EL (cell line): Measurements from ENCODE around the gene RFX3.
"Not testable (repeated sequence)": the region's sequence is repeated elsewhere in the genome, so short reads cannot be mapped to it uniquely, and the experiment has no call there.

ENCODE experiments used
- DNase-seq: peaks from one replicate; pipeline ENCODE4 v3.0.0-alpha.2; 2016

Gene RFX3

GRCh38 chr9:3342159-3342777 lies 183.5 kb downstream of the RFX3 start:
- no peak for DNase-seq

GRCh38 chr9:3337515-3338225 lies 188.1 kb downstream of the RFX3 start:
- peak; percentile 46 for DNase-seq

- DNase-seq, result no peak
Observed at GRCh38 chr9:3336951-3337350, 188.8 kb downstream of the RFX3 start.

DNA sequence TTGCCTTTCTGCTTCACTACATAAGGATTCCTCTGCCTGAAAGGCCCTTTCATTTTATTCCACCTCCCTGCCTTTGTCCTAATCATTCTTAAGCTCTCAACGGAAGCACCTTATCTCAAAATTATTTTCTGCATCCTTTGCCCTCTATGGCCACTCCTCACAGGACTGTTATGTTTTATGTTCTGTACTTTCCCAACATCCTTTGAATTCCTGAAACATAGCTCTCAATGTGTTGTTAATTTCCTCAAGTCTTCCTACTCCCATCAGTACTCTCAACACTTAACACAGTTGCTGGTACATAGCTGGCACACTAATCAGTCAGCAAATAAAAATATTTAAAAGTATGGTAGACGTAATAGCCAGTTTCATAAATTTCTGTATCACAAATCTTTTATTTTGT lies 193.0 kb downstream of the RFX3 start:
- no peak for DNase-seq

GRCh38 chr9:3331801-3332200 lies 194.0 kb downstream of the RFX3 start:
- DNase-seq, result no peak

GRCh38 chr9:3330792-3331420 lies 194.9 kb downstream of the RFX3 start:
- peak; percentile 63 for DNase-seq

- DNase-seq, result peak; percentile 53
Observed at GRCh38 chr9:3329361-3329760, 196.4 kb downstream of the RFX3 start.

DNA sequence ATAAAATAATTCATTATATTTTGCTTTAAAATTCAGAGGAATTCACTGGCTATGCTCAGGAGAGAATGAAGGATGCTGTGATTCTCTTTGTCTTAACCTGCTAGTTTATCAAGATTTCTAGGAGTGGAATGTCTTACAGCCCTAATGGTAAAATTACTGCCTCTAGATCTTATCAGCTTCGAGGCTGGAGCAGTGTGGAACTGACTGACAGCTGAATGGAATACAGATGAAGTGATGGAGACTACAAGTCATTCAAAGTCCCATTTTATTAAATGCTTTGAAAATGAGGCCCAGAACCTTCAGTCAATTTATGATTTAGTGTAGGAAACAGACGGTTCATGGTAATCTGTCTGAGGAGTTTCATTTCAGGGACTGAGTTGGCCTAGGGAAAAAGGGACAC lies 202.1 kb downstream of the RFX3 start:
- no peak for DNase-seq

- DNase-seq, result no peak
Observed at GRCh38 chr9:3321186-3321585, 204.6 kb downstream of the RFX3 start.

DNA sequence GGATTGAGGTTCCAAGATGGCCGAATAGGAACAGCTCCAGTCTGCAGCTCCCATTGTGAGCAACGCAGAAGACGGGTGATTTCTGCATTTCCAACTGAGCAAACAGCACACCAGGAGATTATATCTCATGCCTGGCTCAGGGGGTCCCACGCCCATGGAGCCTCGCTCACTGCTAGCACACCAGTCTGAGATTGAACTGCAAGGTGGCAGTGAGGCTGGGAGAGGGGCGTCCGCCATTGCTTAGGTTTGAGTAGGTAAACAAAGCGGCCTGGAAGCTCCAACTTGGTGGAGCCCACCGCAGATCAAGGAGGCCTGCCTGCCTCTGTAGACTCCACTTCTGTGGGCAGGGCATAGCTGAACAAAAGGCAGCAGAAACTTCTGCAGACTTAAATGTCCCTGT lies 213.2 kb downstream of the RFX3 start:
- not testable (repeated sequence) for DNase-seq

DNA sequence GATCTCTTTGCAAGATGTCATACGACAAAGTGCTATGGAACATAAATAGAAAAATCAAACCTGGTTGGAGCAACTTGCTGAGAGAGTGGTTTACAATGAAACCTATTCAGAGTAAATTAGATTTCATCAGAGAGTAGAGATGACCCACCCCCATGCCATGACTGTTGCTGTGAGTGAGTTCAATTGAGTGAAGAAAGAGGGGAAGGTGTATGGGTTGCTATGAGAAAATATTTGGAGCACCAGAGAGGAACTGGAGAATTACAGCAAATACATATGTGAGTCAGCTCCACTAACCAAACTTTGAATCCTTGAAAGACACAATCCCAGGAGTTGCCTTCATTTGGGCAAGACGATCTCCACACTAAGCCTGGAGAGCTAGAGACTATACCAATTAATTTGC lies 217.2 kb downstream of the RFX3 start:
- no peak for DNase-seq

DNA sequence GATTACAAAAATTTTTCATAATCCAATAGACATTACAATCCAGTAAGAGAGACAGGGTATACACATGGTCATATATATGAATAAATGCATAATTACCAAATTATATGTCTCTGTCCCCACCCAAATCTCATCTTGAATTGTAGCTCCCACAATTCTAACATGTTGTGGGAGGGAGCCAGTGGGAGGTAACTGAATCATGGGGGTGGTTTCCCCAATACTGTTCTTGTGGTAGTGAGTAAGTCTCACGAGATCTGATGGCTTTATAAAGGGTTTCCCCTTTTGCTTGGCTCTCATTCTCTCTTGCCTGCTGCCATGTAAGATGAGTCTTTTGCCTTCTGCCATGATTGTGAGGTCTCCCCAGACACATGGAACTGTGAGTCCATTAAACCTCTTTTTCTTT lies 221.4 kb downstream of the RFX3 start:
- not testable (repeated sequence) for DNase-seq

DNA sequence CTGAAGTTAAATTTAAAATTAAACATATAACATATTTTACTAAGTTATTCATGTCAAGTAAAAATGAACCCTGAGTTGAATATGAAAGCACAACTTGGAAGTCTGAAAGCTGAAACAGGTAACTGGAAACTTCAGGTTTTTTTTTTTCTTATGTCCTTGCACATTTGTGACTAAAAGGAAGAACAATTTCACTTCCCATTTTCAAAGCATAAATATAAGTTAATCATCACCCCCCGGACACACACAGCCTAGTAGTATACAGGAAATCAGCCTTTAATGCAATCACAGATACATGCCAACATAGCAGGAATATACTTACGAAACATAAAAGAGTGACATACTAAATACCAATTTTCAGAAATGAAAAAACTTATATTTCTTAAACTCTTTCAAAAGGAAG lies 225.9 kb downstream of the RFX3 start:
- DNase-seq, result no peak

DNA sequence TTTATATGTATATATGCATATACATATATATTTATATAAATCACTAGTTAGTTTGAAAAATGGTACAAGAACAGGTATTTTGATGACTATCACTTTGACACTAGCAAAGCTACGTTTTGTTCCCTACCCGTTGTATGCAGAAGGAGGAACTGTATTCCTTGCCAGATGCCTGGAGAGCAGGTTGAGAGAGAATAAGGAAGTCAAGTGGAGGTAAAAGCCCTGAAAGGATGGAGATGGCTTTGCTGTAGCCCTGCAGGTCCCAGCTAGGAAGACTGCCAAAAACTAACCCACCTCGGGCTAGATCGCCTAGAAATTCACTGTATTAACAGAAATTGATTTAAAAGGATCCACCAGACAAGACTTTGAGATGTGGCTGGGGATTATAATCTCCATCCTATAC lies 229.3 kb downstream of the RFX3 start:
- DNase-seq, result no peak

GRCh38 chr9:3292311-3292710 lies 233.5 kb downstream of the RFX3 start:
- DNase-seq, result peak; percentile 3

GRCh38 chr9:3290231-3290840 lies 235.5 kb downstream of the RFX3 start:
- no peak for DNase-seq

GRCh38 chr9:3288686-3289085 lies 237.1 kb downstream of the RFX3 start:
- DNase-seq, result no peak

DNA sequence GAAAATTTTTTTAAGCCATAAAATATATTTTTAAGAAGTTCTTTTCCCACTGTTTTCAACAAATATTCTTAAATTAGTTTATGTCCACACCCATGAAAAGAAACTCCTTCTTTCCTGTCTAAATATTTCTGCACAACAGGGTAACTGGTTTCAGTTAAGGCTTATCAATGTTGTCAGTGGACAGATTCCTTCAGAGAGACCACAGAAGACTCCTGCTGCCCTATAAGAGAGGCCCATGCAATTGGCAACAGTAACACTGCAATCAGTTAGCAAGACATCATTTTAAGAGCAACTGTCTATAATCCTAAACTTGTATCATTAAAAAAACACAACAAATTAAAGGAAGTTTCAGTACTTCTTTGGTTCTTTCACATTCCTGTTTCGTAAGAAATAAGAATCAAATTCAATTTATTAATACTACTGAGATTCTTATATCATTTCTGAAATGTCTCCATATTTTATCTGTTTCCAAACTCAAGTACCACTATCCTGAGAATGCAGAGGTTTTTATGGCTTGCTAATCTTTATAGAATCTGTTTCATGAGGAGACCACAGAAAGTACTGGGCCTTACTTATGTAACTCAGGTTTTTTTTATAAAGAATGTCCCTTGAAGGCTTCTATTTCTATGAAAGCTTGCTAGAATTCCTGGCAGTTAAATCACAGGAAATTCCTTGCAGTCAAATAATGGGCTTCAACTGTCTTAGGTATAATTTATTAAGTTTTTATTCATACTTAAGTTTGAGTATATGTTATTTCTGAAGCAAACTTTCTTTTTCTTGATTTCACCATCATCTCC lies 240.2 kb downstream of the RFX3 start:
- DNase-seq, result peak; percentile 61

DNA sequence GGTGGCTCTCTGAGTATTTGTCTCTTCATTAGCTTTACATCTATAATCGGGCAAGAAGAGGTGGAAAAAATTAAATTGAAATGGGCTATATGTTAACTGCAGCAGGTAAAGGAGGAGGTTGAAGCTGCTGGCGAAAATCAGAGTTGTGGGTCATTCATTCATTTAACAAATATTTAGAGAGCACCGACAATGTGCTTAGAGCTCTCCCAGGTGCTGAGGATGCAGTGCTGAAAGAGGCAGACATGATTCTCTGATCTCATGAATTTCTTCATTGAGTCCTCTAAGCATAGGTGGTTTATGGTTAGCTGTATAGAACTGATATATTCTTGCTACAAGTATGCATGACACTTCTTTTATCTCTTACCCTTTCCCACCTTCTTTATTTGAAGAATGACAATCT lies 243.4 kb downstream of the RFX3 start:
- no peak for DNase-seq

DNA sequence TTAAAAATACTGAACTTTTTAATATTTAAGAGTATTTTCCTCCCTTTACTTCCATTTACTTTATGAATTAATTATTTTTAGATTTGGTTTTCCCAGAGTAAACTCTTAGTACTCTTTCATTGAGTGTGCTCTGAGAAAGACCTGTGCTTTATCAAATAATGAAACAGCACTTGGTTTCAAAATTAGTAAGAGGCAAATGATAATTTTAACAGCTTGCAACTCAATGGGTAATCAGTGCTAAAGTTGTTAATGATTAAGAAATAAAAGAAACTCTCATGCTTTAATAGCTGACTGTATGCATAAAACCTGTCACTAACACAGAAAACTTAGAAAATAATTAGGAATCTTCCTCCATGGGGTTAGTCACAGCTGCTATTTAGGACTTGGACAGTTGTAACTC lies 244.4 kb downstream of the RFX3 start:
- DNase-seq, result no peak

DNA sequence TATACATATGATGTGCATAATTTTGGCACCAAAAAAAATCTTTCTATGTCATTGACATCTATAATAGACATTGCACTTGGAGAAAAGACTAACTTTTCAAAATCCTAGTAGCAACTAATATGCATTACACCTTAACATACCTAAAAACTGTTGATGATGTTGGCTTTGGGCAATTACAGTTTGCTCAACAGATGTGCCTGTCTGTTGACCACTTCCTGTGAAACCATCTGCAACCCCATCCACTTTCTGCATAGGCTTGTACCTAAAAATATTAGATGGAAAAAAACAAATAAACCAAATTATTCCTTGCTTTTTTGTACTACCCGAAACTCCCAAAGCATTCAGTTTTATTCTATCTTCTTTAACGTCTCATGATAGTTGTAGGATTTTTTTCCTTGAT lies 248.6 kb downstream of the RFX3 start:
- DNase-seq, result no peak

DNA sequence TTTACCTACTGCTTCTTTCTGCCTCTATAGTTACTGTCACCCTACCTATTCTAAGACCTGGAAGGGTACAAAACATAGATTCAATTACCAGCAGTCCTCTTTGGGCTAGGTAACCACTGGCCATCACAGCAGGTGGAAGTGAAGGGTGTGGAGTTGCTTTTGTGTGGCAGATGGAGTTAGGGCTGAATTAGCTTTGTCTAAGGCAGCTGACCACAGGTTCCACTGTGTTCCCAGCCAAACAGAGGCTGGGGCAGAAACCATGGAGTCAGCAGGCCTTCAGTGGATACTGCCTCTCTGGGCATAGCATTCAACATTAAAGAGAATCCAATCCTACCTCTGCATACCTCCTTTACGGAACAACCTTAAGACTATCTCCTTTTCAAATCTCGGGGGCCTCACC lies 254.2 kb downstream of the RFX3 start:
- DNase-seq, result no peak

- DNase-seq, result no peak
Observed at GRCh38 chr9:3271157-3271556, 254.6 kb downstream of the RFX3 start.
